ENCODE data around the gene NUDT8. TPM values are rescaled to one million over a fixed set of nuclear protein-coding genes. Genes with fewer than 3 reads are reported as not detected.

The NUDT8 gene
- total RNA-seq, 2 donors from 2014 or later: 11.5 to 21.8 TPM

GRCh38 chr11:67646535-67647336 lies 17.0 kb upstream of the NUDT8 start:
- Histone ChIP-seq H3K4me3 (no peak overlapping the region), H3K9me3 (no peaks in the 10 kb centered on the region), H3K27ac (peak overlapping the region; percentile 71 to 83 (median 80)), H3K4me1 (peaks cover 64% of the 10 kb centered on the region), H3K27me3 (no peaks in the 10 kb centered on the region), H3K36me3 (replicated peaks in 1 of 2; ENCODE audit: insufficient read depth in 1 of 2, low read depth in 2 of 2) (no peaks in the 10 kb centered on the region)
- ATAC-seq: peak; percentile 53
- DNase-seq: peak; percentile 72 to 79 (median 76)
- peak in 2 of 3 donors; percentile 18 to 37 for TF ChIP-seq POLR2A (IDR thresholded peaks at IDR 0.05)
- TF ChIP-seq, protein P1, sequence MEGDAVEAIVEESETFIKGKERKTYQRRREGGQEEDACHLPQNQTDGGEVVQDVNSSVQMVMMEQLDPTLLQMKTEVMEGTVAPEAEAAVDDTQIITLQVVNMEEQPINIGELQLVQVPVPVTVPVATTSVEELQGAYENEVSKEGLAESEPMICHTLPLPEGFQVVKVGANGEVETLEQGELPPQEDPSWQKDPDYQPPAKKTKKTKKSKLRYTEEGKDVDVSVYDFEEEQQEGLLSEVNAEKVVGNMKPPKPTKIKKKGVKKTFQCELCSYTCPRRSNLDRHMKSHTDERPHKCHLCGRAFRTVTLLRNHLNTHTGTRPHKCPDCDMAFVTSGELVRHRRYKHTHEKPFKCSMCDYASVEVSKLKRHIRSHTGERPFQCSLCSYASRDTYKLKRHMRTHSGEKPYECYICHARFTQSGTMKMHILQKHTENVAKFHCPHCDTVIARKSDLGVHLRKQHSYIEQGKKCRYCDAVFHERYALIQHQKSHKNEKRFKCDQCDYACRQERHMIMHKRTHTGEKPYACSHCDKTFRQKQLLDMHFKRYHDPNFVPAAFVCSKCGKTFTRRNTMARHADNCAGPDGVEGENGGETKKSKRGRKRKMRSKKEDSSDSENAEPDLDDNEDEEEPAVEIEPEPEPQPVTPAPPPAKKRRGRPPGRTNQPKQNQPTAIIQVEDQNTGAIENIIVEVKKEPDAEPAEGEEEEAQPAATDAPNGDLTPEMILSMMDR (IDR thresholded peaks at IDR 0.05): peak in 3 of 7 experiments; percentile 23 to 33 (median 31)
- 38 to 50% methylated on average over 5 to 24 of the region's 24 CpGs for WGBS, 2 donors
- intact Hi-C loops (cut with DNase I): no loop called here

GRCh38 chr11:67645521-67646461 lies 16.1 kb upstream of the NUDT8 start:
- Histone ChIP-seq H3K4me1 (peaks cover 57% of the 10 kb centered on the region), H3K4me3 (no peak overlapping the region), H3K27me3 (no peaks in the 10 kb centered on the region), H3K27ac (peak overlapping the region; percentile 71 to 83 (median 80)), H3K36me3 (replicated peaks in 1 of 2; ENCODE audit: insufficient read depth in 1 of 2, low read depth in 2 of 2) (no peaks in the 10 kb centered on the region), H3K9me3 (no peaks in the 10 kb centered on the region)
- DNase-seq (peak; percentile 81 to 86 (median 84)), ATAC-seq (peak; percentile 64)
- no peak for TF ChIP-seq POLR2A (IDR thresholded peaks at IDR 0.05)
- TF ChIP-seq, protein P1 (IDR thresholded peaks at IDR 0.05): peak; percentile 21 to 55 (median 41)
- intact Hi-C loops (cut with DNase I): no loop called here
- 40 to 50% methylated on average over 11 to 24 of the region's 24 CpGs for WGBS, 2 donors

GRCh38 chr11:67644472-67645418 lies 15.0 kb upstream of the NUDT8 start:
- Histone ChIP-seq H3K27ac (peak overlapping the region in 3 of 4 donors; percentile 71 to 82 (median 78)), H3K36me3 (replicated peaks in 1 of 2; ENCODE audit: insufficient read depth in 1 of 2, low read depth in 2 of 2) (no peaks in the 10 kb centered on the region), H3K4me3 (no peak overlapping the region), H3K4me1 (peaks cover 56% of the 10 kb centered on the region), H3K9me3 (no peaks in the 10 kb centered on the region), H3K27me3 (no peaks in the 10 kb centered on the region)
- DNase-seq (peak in 2 of 4 donors; percentile 41 to 52), ATAC-seq (no peak)
- intact Hi-C loops (cut with DNase I): no loop called here
- TF ChIP-seq POLR2A (IDR thresholded peaks at IDR 0.05): no peak
- TF ChIP-seq, protein P1 (IDR thresholded peaks at IDR 0.05): no peak
- 55 to 75% methylated on average over 2 to 22 of the region's 22 CpGs for WGBS, 2 donors

- Histone ChIP-seq H3K27me3 (no peaks in the 10 kb centered on the region), H3K4me3 (no peak overlapping the region), H3K9me3 (no peaks in the 10 kb centered on the region), H3K27ac (no peak overlapping the region), H3K36me3 (replicated peaks in 1 of 2; ENCODE audit: insufficient read depth in 1 of 2, low read depth in 2 of 2) (no peaks in the 10 kb centered on the region), H3K4me1 (peaks cover 49% of the 10 kb centered on the region)
- WGBS, 2 donors: 94 to 96% methylated on average over 5 of the region's 5 CpGs
- ATAC-seq: no peak
- intact Hi-C loops (cut with DNase I): no loop called here
- no peak for DNase-seq
- TF ChIP-seq POLR2A (IDR thresholded peaks at IDR 0.05): no peak
- TF ChIP-seq, protein P1 (IDR thresholded peaks at IDR 0.05): peak in 4 of 7 experiments; percentile 27 to 41 (median 34)
Measured at GRCh38 chr11:67644042-67644441, 14.3 kb upstream of the NUDT8 start.
